Activated naive CD8-positive, alpha-beta T cell treated with anti-CD3 and anti-CD28 coated beads, Interleukin-2, amount 50 U/mL, for 24 hours (primary cell): Measurements from ENCODE around the gene MDN1.
"Not testable (repeated sequence)": the region's sequence is repeated elsewhere in the genome, so short reads cannot be mapped to it uniquely, and the experiment has no call there.

ENCODE experiments used
- ATAC-seq: fragments of 150-1000 bp; cut with Tn5 transposase; one replicate; pipeline ENCODE4 v1.10.0; 2021
- DNase-seq: peaks from one replicate; pipeline ENCODE4 v3.0.0; 2021
- H3K27ac Mint-ChIP-seq: one replicate; pipeline ENCODE4 v1.8.0; 2021; ENCODE audit warnings: mild to moderate bottlenecking, mixed read lengths
- H3K27me3 Mint-ChIP-seq: one replicate; pipeline ENCODE4 v1.8.0; 2021; ENCODE audit warnings: mixed read lengths
- H3K36me3 Mint-ChIP-seq: one replicate; pipeline ENCODE4 v1.8.0; 2021; ENCODE audit warnings: low read depth, mixed read lengths
- H3K4me1 Mint-ChIP-seq: one replicate; pipeline ENCODE4 v1.8.0; 2021; ENCODE audit warnings: mixed read lengths
- H3K4me3 Mint-ChIP-seq: one replicate; pipeline ENCODE4 v1.8.0; 2021; ENCODE audit warnings: mild to moderate bottlenecking, moderate library complexity, mixed read lengths
- H3K9me3 Mint-ChIP-seq: one replicate; pipeline ENCODE4 v1.8.0; 2021; ENCODE audit warnings: mixed read lengths

The MDN1 gene

DNA sequence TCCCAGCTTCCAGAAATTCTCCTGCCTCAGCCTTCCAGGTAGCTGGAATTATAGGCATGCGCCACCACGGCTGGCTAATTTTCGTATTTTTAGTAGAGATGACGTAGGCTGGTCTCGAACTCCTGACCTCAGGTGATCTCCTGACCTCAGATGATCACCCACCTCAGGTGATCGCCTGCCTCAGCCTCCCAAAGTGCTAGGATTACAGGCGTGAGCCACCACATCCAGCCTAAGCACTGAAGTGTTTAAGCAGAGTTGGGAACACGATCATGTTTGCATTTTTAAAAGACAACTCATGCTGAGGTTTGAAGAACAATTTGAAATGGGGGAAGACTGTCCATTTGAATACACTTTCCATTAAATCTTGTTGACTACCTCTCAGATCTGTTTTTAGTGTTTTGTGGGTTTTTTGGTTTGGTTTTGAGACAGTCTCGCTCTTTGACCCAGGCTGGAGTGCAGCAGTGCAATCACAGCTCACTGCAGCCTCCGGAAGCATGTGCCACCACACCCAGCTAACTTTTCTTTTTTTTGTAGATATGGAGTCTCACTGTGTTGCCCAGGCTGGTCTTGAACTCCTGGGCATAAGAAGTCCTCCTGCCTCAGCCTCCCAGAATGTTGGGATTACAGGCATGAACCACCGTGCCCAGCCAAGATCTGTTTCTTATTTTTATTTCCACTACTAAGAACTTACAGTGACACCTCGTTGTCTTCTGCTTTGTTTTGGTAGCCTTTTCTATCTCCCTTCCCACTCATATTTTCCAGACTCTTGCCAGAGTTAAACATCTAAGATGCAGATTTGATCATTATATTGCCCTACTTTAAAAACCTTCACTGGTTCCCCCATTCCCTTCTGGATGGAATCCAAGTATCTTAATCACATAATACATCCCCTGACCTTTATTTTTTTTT, 15.5 kb upstream of the MDN1 start:
- H3K4me3 Mint-ChIP-seq = peak overlapping the region; percentile 50
- DNase-seq (peak; percentile 25), ATAC-seq (peak; percentile 92)
- peaks cover 68% of the 10 kb centered on the region for H3K4me1 Mint-ChIP-seq
- no peaks in the 10 kb centered on the region for H3K27me3 Mint-ChIP-seq
- peaks cover 66% of the 10 kb centered on the region for H3K36me3 Mint-ChIP-seq
- no peaks in the 10 kb centered on the region for H3K9me3 Mint-ChIP-seq
- H3K27ac Mint-ChIP-seq = peak overlapping the region; percentile 93

DNA sequence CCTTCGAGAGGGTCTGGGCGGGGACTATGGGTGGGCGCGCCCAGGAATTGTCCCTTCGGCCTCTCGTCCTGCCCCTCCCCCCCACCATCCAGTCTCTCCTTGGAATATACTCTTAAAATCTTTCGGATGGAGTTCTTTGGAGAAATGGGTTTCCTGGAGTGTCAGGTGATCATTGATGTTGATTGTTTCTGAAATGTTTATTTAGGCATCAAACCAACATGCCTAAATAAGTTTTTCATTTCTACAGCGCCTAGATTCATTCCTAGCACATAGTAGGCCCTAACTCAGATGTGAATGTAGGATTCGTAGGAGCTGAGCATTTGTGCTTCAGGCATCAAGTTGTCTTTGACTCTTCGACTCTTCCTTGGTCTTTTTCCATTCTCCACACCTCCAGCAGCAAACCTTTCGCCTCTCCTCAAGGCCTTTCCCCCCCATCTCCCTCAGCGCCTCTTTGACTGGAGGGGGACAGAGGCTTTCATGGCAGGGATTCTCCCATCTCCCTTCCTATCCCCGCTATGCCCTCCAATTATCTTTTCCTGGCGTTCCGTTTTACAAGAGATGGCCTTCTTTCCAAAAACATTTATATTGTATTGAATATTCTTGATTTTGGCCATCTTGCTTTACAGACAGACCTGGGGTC, 10.7 kb upstream of the MDN1 start:
- H3K4me1 Mint-ChIP-seq = peaks cover 48% of the 10 kb centered on the region
- H3K27ac Mint-ChIP-seq = peak overlapping the region; percentile 96
- no peak for ATAC-seq
- DNase-seq = no peak
- no peaks in the 10 kb centered on the region for H3K27me3 Mint-ChIP-seq
- peak overlapping the region; percentile 95 for H3K4me3 Mint-ChIP-seq
- H3K36me3 Mint-ChIP-seq = peaks cover 39% of the 10 kb centered on the region
- H3K9me3 Mint-ChIP-seq = no peaks in the 10 kb centered on the region

DNA sequence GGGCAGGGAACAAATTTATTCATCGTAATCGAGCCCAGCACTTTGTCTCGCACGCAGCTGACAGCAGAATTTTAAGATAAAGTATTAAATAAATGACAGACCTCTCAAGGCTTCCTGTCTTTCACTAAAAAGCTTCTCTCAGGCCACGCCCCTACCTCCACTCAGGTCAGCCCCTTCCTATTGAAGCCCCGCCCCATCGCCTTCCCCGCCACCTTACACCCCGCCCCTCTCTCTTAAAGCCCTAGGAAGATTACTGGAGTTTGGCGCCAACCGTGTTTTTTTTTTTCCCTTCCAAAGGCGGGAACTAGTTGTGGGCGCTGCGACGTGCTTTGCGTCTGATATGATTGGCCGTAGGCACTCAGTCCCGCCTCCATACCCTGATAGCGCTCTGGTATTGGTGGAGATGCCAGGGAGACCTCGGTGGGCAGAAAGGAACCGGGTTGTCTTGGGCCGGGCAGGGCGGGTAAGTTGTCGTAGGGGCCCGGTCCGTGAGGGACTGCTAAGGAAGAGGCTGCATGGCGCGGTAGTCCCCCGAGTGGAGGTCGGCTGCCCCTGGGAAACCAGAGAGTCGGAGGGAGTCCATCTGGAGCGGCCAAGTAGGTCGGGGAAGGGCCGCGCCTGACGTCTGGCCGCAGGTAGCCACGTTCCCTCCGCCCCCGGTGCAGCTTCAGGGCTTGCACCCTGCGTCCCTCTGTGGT, 10.0 kb upstream of the MDN1 start, which contains the start of gene CASP8AP2:
TSS of gene CASP8AP2 (plus strand) at position 409 of the 698 bp plus-strand sequence.
- Mint-ChIP-seq H3K27me3 (no peaks in the 10 kb centered on the region), H3K4me3 (peak within 1 kb of the TSS; percentile 95), H3K9me3 (no peaks in the 10 kb centered on the region), H3K36me3 (peaks cover 32% of the 10 kb centered on the region), H3K27ac (peak within 1 kb of the TSS; percentile 96), H3K4me1 (peaks cover 41% of the 10 kb centered on the region)
- DNase-seq (peak; percentile 92), ATAC-seq (peak; percentile 98)

DNA sequence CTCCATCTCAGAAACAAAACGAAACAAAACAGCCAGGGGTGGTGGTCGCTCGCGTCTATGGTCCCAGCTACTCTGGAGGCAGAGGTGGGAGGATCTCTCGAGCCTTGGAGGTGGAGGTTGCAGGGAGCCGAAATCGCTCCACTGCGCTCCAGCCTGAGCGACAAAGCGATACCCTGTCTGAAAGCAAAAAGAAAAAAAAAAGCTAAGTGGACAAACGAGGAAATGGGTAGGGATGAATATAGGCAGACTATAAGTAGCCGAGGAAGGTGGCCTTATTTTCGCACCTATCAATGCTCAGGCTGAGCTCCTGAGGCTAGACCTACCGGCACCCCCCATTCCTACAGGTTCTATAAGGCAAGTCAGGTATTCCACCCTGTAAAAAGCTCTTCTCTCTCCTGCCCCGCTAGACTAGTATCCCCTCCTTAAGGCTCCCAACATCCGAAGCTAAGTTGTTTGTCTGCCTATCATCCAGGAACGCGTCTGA, 9.4 kb upstream of the MDN1 start:
- Mint-ChIP-seq H3K27ac (peak overlapping the region; percentile 96), H3K4me1 (peaks cover 37% of the 10 kb centered on the region), H3K36me3 (peaks cover 32% of the 10 kb centered on the region), H3K4me3 (peak overlapping the region; percentile 95), H3K27me3 (no peaks in the 10 kb centered on the region), H3K9me3 (no peaks in the 10 kb centered on the region)
- peak; percentile 9 for DNase-seq
- ATAC-seq = peak; percentile 33

DNA sequence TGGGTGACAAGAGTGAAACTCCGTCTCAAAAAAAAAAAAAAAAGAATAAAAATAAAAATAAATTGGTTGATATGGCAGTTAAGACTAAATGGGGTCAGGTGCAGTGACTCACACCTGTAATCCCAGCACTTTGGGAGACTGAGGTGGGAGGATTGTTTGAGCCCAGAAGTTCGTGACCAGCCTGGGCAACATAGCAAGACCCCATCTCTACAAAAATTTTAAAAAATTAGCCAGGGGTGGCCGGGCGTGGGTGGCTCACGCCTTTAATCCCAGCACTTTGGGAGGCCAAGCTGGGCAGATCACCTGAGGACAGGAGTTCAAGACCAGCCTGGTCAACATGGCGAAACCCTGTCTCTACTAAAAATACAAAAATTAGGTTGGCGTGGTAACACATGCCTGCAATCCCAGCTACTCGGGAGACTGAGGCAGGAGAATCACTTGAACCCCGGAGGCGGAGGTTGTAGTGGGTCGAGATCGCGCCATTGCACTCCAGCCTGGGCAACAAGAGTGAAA, 8.9 kb upstream of the MDN1 start:
- H3K9me3 Mint-ChIP-seq, H3K27me3 Mint-ChIP-seq, DNase-seq, ATAC-seq: not testable (repeated sequence)
- Mint-ChIP-seq H3K27ac (peak overlapping the region; percentile 96), H3K4me1 (peaks cover 32% of the 10 kb centered on the region), H3K4me3 (peak overlapping the region; percentile 95), H3K36me3 (peaks cover 28% of the 10 kb centered on the region)

DNA sequence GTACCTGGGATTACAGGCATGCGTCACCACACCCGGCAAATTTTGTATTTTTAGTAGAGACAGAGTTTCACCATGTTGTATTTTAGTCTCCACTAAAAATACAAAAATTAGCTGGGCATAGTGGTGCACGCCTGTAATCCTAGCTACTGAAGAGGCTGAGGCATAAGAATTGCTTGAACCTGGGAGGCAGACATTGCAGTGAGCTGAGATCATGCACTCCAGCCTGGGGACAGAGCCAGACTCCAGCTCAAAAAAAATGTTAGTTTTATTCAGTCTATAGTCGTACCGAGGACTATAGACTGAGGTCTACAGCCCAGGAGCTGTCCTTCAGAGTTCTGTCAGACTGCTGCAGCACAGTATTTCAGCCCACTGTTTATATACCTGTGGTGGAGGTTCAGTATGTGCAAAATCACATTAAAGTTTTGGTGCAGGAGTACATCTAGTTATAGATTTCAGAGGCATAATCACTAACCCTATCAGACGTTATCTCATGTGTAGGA, 6.5 kb upstream of the MDN1 start:
- Mint-ChIP-seq H3K27ac (no peak overlapping the region), H3K4me1 (peaks cover 12% of the 10 kb centered on the region), H3K4me3 (no peak overlapping the region), H3K9me3 (no peaks in the 10 kb centered on the region), H3K27me3 (no peaks in the 10 kb centered on the region), H3K36me3 (peaks cover 8% of the 10 kb centered on the region)
- ATAC-seq = no peak
- DNase-seq = no peak

DNA sequence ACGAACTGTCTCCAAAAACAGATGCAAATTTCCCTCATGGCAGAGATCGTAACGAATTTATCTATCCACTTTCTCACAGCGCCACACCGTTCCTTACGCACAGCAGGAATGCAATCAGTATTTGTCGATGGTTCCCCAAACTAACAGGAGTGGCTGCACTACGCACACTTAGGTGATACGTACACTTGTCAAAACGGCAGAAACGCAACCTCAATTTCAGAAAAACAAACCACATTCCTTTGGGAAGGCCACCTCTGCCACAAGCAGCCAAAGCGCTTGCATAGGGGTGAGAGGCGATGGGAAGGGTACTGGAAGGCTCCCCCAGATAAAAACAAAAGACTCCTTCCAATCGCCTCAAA, 638 bp downstream of the MDN1 start:
- DNase-seq (no peak), ATAC-seq (no peak)
- no peaks in the 10 kb centered on the region for H3K27me3 Mint-ChIP-seq
- peaks cover 17% of the 10 kb centered on the region for H3K36me3 Mint-ChIP-seq
- H3K27ac Mint-ChIP-seq = peak overlapping the region; percentile 97
- no peaks in the 10 kb centered on the region for H3K9me3 Mint-ChIP-seq
- H3K4me3 Mint-ChIP-seq = peak overlapping the region; percentile 90
- peaks cover 42% of the 10 kb centered on the region for H3K4me1 Mint-ChIP-seq

DNA sequence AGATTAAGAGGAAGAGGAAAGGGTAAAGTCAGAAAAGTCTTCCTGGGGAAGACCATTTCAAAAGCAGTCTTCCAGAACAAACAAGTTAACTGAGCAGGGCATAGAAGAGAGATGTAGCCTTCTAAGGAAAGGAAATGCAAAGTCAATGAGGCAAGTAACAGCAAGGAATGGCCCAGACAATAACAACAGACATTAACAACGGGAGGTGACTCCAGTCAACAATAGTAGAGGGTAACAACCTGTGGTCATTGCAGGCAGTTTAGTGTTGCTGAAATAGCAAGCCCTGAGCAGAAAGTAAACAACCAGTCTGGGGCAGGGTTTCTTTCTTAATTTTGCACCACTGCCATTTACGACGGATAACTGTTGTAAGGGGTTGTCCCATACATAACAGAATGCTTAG, 2.1 kb downstream of the MDN1 start:
- Mint-ChIP-seq H3K9me3 (no peaks in the 10 kb centered on the region), H3K4me1 (peaks cover 43% of the 10 kb centered on the region), H3K27me3 (no peaks in the 10 kb centered on the region), H3K36me3 (peaks cover 17% of the 10 kb centered on the region), H3K4me3 (peak overlapping the region; percentile 90), H3K27ac (peak overlapping the region; percentile 97)
- no peak for DNase-seq
- ATAC-seq = no peak

DNA sequence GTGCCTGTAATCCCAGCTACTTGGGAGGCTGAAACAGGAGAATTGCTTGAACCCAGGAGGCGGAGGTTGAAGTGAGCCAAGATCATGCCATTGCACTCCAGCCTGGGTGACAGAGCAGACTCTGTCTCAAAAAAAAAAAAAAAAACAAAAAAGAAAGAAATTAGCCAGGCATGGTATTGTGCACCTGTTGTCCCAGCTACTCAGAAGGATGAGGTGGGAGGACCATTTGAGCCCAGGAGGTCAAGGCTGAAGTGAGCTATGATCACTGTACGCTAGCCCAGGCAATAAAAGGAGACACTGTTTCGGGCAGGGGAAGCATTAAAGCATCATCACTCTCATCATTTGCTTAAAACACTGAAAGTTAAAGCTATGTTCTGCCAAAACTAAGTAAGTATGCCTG, 6.2 kb downstream of the MDN1 start:
- not testable (repeated sequence) for H3K27me3 Mint-ChIP-seq, H3K9me3 Mint-ChIP-seq, H3K27ac Mint-ChIP-seq, DNase-seq, ATAC-seq, H3K4me3 Mint-ChIP-seq
- Mint-ChIP-seq H3K4me1 (peaks cover 37% of the 10 kb centered on the region), H3K36me3 (peaks cover 13% of the 10 kb centered on the region)

DNA sequence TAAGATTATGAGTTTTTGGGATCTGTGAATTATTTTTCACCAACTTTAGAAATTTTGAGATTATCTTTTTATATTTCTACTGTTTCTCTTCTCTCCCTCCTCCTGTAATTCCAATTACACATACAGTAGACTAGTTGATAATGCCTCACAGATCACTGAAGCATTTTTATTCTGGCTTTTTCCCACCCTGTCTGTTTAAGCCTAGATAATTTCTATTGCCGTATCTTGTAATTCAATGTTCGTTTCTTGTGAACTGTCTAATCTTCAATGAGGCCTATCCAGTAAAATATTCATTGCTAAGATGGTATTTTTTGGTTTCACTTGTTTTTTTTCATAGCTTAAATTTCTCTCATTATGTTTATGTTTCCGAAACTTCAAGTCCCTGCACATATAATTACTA, 12.0 kb downstream of the MDN1 start:
- peaks cover 16% of the 10 kb centered on the region for H3K36me3 Mint-ChIP-seq
- DNase-seq = no peak
- H3K9me3 Mint-ChIP-seq = no peaks in the 10 kb centered on the region
- no peaks in the 10 kb centered on the region for H3K27me3 Mint-ChIP-seq
- H3K4me3 Mint-ChIP-seq = no peak overlapping the region
- ATAC-seq = no peak
- H3K4me1 Mint-ChIP-seq = peaks cover 18% of the 10 kb centered on the region
- no peak overlapping the region for H3K27ac Mint-ChIP-seq

DNA sequence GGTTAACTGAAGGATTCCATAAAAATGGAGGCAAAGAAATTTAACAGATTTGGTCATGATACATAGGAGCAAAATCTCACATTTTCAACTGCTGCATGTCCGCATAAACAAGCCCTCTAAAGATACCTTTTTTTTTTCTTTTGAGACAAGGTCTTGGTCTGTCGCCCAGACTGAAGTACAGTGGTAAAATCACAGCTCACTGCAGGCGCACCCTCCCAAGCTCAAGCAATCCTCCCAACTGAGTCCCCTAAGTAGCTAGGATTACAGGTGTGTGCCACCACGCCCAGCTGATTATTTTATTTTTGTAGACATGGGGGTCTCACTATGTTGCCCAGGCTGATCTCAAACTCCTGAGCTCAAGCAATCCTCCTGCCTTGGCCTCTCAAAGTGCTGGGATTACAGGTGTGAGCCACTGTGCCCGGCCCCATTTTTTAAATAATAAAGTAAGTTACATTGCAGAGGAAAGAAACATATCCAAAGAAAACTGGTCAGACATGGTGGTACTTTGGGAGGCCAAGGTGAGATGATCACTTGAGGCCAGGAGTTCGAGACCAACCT, 13.7 kb downstream of the MDN1 start:
- Mint-ChIP-seq H3K9me3 (no peaks in the 10 kb centered on the region), H3K27ac (no peak overlapping the region), H3K4me1 (peaks cover 15% of the 10 kb centered on the region), H3K36me3 (peaks cover 22% of the 10 kb centered on the region), H3K4me3 (no peak overlapping the region), H3K27me3 (no peaks in the 10 kb centered on the region)
- DNase-seq (no peak), ATAC-seq (no peak)

DNA sequence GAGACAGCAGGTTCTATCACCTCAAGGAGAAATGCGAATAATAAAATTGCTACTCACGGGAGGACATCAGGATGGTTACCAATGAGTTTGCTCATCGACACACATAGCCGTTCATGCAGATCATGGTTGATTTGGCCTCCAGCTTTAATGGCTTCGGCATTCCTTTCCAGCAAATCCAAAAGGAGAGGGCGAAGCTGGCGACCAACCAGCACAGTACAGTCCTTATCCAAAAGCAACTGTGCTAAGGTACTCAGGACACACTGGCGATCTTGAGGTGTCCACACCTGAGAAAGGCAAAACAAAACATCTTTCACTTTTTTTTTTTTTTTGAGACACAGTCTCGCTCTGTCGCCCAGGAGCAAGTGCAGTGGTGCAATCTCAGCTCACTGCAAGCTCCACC, 16.3 kb downstream of the MDN1 start:
- no peak for DNase-seq
- Mint-ChIP-seq H3K4me3 (no peak overlapping the region), H3K36me3 (peaks cover 31% of the 10 kb centered on the region), H3K27ac (no peak overlapping the region), H3K4me1 (peaks cover 7% of the 10 kb centered on the region), H3K27me3 (no peaks in the 10 kb centered on the region), H3K9me3 (no peaks in the 10 kb centered on the region)
- no peak for ATAC-seq

DNA sequence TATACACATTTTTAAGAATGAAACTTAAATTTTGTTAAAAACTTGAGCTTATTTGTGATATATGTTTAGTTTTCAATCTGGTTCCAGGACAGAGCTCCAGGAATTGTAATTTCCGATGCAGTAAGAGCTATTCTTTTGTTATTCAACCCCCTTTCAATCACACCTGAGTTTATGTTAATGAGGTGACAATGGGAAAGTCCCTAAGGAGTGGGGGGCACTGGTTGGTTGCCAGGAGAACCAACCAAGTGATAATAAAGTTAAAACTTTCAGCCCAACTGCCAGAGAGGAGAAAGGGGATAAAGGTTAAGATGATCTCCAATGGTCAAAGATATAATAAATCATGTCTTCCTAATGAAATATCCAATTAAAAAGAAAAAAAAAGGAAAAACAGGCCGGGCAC, 19.8 kb downstream of the MDN1 start:
- ATAC-seq (no peak), DNase-seq (no peak)

DNA sequence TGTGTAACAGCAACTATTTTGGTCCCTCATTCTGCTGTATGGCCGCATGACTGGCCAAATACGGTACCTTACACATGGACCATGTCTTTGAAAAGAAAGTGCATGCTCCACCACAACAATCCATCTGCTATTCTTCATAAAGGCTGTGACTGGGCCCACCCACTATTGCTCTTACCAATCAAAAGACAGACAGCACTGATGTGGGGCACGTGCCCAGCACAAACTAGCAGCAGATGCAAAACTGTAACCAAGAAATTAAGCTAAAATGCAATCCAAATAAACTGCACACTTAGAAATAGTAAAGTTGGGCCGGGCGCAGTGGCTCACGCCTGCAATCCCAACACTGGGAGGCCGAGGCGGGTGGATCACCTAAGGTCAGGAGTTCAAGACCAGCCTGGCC, 20.5 kb downstream of the MDN1 start:
- no peak overlapping the region for H3K4me3 Mint-ChIP-seq
- no peaks in the 10 kb centered on the region for H3K9me3 Mint-ChIP-seq
- ATAC-seq (no peak), DNase-seq (no peak)
- peaks cover 49% of the 10 kb centered on the region for H3K36me3 Mint-ChIP-seq
- peaks cover 21% of the 10 kb centered on the region for H3K4me1 Mint-ChIP-seq
- no peaks in the 10 kb centered on the region for H3K27me3 Mint-ChIP-seq
- no peak overlapping the region for H3K27ac Mint-ChIP-seq

More for the DNA sequence above, 19.8 kb downstream of the MDN1 start:
- no peak overlapping the region for H3K4me3 Mint-ChIP-seq
- no peaks in the 10 kb centered on the region for H3K9me3 Mint-ChIP-seq
- H3K36me3 Mint-ChIP-seq = peaks cover 44% of the 10 kb centered on the region
- no peaks in the 10 kb centered on the region for H3K27me3 Mint-ChIP-seq
- peaks cover 14% of the 10 kb centered on the region for H3K4me1 Mint-ChIP-seq
- no peak overlapping the region for H3K27ac Mint-ChIP-seq
